Measurements from ENCODE around the gene EFNA1.

DNA sequence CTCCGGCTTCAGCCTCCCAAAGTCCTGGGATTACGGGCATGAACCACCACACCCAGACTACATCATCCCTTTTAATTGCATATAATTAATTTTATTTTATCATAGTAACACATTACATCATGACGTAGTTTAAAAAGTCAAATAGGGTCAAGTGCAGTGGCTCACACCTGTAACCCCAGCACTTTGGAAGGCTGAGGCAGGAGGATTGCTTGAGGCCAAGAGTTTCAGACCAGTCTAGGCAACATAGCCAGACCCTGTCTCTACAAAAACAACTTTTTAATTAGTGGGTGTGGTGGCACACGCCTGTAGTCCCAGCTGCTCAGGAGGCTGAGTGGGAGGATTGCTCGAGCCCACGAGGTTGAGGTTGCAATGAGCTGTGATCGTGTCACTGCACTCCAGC, 28.3 kb upstream of the EFNA1 start:
- no peak for TF ChIP-seq POLR2AphosphoS5 (IDR thresholded peaks at IDR 0.05; ENCODE audit: borderline replicate concordance, low read depth, low read length)
- TF ChIP-seq EZH2 (IDR thresholded peaks at IDR 0.05), result no peak

All from SK-N-MC (cell line).